OCI-LY1 (cell line): Measurements from ENCODE around the gene ARSI.

Experiments used
- CTCF ChIP-seq: fragments of 200-600 bp; sonication (generic), shearing (Covaris generic); IDR thresholded peaks from 2 replicates; pipeline ENCODE4 v1.5.1; 2017; ENCODE audit warnings: mild to moderate bottlenecking, antibody characterized with exemption, low read length, moderate library complexity, mixed read lengths
- EZH2 ChIP-seq: fragments of 200-600 bp; sonication (generic), shearing (Covaris generic); IDR thresholded peaks from 2 replicates; pipeline ENCODE4 v1.8.0; 2017; ENCODE audit warnings: borderline replicate concordance, mixed run types, mild to moderate bottlenecking, antibody characterized with exemption, low read length, moderate library complexity, mixed read lengths

- TF ChIP-seq CTCF (no peak), EZH2 (no peak)
Measured at GRCh38 chr5:150343994-150344631, 41.4 kb upstream of the ARSI start.
